Activated CD4-positive, alpha-beta T cell treated with anti-CD3 and anti-CD28 coated beads for 4 hours (primary cell): ENCODE results near the gene CLMN.

Source experiments
- DNase-seq, 2 donors: peaks; one replicate each; pipeline ENCODE4 v3.0.0-alpha.2; 2020

Gene CLMN

GRCh38 chr14:95260537-95261361 is 59.0 kb downstream of the CLMN start:
- no peak for DNase-seq

DNA sequence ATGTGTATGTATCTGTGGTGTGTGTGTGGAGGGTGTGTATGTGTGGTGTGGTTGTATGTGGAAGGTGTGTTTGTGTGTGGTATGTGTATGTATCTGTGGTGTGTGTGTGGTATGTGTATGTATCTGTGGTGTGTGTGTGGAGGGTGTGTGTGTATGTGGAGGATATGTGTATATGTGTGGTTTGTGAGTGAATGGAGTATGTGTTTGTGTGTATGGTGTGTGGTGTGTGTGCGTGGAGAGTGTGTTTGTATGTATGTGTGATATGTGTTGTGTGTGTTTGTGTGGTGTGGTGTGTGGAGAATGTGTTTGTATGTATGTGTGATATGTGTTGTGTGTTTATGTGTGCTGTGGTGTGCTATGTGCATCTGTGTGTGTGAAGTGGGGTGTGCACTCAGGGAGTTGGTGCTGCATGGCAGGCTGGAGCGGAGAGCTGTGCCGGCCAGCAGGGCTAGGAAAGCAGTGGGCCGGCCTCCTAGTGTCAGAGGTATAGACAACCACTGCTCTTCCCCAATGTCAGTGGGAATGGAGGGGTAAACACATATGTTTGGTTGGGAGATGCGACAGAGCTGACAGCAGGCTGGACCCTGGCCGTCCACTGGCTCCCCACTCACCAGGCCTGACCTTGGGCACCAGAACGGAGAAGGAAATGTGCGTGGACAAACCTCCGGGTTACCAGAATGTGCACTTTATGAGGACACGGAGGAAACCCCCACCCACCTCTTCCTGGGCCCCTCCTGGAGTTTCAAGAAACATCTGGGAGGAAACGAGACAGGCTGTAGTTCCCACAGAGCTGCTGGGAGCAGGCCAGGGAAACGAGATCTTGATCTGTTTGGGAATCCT is 60.7 kb downstream of the CLMN start:
- DNase-seq = no peak

DNA sequence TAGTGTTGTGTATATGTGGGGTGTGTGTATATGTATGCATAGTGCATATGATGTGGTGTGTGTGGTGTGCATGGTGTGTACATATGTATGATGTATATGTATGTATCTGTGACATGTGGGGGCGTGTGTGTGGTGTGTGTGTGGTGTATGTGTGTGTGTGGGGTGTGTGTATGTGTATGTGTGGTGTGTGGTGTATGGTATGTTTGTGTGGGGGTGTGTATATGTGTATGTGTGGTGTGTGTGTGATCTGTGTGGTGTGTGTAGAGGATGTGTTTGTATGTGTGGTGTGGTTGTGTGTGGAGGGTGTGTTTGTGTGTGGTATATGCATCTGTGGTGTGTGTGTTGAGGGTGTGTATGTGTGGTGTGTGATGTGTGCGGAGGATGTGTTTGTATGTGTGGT is 61.6 kb downstream of the CLMN start:
- no peak for DNase-seq

DNA sequence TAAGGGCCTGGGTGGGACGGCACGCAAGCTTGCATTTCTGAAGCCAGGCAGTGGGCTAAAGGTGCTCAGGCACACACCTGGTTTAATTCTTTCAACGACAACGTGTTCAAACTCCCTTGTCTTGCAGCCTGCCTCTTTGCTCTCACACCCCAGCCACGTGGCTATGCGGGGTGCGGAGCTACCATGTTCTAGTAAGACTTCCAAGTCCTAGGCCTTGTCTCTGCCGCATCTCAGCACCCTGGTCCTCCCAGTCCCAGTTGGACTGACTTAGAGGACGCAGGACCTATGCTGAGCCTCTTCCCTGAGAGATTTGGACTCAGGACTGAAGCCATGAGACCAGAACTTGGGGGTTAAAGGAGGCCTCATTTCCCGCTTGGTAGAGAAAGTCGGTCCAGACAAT is 62.2 kb downstream of the CLMN start:
- no peak for DNase-seq

- DNase-seq = no peak
These were observed 63.0 kb downstream of the CLMN start for GRCh38 chr14:95256776-95257060.

DNA sequence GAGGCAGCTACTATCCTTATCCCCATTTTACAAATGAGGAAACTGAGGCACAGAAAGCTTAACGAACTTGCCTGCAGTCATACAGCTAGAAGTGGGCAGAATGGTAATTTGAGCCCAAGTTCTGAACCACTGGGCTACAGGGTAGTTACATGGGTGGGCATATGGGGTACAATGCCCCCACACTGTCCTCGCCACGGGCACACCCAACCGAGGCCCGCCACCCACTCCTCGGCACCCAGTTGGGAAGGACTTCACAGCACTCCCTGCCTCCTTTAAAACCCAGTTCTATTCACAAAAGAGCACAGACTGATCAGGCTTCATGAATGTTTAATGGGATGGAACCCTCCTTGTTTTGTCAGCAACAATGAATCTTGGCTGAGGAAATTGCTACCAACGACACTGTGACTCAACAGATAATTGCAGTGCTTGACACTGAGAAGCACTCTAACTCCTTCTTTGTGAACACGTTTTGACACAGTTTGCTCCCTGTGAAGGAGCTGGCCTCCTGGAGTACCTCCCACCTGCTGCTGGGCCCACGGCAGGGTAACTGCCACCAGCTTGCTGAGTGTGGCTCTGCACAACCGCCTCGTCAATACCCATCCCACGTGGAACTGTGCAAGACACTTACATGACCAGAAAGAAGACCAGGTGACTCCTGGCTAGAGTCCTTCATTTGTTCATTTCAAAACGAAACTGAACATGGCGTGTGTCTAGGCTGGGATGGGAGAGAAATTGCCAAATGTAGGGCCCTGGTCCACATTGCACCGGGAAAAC is 63.5 kb downstream of the CLMN start:
- DNase-seq = no peak

DNA sequence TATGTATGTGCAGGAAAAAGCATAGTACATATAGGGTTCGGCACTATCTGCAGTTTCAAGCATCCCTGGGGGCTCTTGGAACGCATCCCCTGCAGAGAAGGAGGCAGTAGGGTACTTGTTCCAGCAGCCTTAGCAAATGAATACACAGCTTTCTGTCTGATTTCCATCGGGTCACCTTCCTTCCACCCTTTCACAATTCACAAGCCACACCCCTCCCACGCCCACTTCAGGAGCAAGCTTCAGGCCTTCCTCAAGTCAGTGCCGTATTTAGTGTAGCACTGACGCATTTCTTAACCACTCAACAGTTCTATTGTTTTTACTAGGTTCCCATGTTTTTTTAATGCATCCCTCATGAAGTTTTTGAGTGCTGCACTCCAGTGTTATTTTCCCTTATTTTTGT is 64.2 kb downstream of the CLMN start:
- DNase-seq = no peak

GRCh38 chr14:95255013-95255412 is 64.7 kb downstream of the CLMN start:
- no peak for DNase-seq

DNA sequence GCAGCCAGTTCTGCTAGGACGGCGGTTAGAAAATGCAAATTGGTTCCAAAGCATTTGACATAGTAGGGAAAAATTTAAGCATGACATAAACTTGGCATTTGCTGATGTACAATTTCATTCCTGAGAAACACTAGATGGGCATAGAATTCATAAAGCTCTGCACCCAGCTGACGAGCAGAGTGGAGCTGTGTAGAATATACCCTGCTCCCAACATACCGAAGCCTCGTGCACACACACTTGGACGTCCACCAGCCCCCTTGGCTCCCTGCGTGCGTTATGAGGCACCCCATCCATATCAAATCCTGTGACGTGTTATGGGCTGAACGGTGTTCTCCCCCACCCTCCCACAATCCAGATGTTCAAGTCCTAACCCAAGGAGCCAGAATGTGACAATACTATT is 65.4 kb downstream of the CLMN start:
- no peak for DNase-seq

DNA sequence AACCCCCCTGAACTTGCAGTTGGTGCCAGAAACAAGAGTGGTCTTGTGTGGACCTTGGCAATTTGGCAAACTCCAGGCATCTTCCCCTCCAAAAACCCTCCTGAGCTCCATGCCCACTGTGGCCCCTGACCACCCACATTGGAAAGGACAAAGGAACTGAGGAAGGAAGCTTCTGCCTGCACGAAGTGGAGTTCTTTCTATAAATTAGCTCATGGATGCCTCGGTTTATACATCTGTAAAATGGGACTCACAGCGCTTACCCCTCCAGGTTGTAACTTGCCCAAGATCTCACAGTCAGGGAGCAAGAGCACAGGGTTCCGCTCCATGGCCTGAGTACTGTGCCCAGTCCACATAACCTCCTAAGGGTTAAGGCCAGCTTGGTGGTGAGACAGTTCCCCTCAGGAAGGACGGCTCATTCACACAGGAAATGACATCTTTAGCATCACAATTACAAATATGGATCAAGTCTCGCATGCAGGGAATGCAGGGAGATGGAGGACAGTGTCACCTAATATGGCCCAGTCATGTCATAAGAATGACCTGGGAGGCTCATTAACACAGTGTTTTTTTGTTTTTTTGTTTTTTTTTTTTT is 66.6 kb downstream of the CLMN start:
- no peak for DNase-seq

DNA sequence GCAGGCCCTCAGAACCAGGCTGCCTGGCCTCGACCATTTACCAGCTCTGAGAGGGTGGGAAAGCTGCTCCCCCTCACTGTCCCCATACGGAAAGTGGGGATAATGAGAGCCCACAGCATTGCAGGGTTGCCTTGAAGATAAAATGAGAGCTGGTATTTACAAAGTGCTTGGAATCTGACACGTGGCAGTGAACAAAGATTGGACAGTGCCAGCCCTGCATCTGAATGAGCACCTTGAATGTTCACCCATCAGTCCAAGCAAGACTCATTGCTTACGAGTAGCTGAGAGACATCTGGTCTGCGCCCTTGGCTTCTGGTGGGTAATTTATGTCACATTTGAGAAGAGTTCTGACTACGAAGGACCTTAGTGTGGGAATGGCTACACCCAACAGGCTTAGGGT is 67.5 kb downstream of the CLMN start:
- DNase-seq = no peak

- DNase-seq = no peak
These were observed 68.8 kb downstream of the CLMN start for GRCh38 chr14:95250936-95251335.

DNA sequence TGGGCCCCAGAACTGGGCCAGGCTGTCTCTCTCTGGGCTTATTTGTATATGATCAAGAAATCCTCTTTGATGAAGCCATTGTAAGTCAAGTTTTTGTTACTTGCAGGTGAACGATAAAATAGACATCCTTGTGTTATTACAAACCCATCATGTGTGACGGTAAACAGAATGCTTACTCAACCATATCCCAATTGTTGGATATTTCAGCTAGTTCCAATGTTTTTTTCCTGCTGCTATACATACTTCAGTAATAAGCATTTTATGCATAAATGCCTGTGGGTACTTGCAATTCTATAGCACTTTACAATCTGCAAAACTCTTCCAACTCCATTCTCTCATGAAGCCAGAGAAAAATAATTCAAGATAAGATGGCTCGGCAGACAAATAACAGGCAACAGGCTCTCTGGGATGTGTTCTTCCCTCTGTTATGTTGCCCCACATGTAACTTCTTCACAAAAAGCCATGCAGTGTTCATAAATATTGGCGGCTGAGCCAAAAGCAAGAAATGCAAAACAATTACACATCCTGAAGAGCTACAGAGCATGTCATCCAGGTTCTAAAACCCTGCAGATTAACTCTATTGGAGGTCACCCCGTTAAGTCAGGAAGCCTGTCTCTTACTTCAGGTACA is 69.5 kb downstream of the CLMN start:
- DNase-seq = no peak

GRCh38 chr14:95248432-95248831 is 71.3 kb downstream of the CLMN start:
- DNase-seq = no peak

DNA sequence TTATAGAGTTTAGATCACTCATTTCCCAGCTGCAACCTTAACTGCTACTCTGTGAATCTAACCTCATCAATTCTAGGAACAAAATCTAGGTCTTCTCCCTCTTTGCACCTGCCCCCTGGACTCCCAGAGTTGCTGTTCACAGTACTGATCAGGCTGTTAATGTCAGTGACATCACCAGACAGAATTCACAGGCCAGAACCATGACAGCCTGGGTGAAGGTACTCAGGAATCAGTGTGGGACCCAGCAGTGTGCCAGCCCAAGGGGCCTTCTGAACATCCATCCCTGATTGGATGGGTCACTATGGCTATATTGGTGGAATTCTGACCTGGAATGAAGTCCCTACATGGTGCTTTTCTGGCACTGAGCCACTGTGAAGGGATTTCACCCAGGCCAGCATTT is 72.8 kb downstream of the CLMN start:
- DNase-seq = no peak

DNA sequence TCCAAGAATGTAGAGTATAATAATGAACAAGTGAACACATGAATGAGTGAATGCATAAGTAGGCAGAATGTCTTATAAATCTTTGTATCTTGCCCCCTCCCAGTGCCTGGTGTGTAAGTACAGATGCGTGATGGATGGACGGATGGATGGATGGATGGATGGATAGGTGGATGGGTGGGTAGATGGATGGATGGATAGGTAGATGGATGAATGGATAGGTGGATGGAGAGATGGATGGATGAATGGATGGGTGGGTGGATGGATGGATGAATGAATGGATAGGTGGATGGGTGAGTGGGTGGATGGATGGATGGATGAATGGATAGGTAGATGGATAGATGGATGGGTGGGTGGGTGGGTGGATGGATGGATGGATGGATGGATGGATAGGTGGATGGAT is 74.4 kb downstream of the CLMN start:
- no peak for DNase-seq

DNA sequence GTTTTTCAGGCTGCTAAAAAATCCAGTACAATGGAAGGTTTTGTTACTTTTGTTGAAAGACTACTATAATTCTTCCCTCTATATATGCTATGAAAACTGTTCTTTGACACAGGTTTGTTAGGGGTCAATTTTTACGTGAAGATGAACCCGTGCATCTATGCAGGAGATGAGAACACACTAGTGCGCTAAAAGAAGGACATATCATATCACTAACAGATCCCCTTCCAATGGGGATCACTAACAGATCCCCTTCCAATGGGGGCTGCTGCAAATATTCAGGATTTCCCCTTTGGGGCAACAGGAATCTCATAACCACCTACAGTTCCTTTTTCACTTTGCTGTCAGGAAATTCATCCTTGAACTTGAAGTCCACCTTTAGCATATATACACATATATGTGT is 75.1 kb downstream of the CLMN start:
- no peak for DNase-seq

GRCh38 chr14:95242870-95243269 is 76.8 kb downstream of the CLMN start:
- no peak for DNase-seq

DNA sequence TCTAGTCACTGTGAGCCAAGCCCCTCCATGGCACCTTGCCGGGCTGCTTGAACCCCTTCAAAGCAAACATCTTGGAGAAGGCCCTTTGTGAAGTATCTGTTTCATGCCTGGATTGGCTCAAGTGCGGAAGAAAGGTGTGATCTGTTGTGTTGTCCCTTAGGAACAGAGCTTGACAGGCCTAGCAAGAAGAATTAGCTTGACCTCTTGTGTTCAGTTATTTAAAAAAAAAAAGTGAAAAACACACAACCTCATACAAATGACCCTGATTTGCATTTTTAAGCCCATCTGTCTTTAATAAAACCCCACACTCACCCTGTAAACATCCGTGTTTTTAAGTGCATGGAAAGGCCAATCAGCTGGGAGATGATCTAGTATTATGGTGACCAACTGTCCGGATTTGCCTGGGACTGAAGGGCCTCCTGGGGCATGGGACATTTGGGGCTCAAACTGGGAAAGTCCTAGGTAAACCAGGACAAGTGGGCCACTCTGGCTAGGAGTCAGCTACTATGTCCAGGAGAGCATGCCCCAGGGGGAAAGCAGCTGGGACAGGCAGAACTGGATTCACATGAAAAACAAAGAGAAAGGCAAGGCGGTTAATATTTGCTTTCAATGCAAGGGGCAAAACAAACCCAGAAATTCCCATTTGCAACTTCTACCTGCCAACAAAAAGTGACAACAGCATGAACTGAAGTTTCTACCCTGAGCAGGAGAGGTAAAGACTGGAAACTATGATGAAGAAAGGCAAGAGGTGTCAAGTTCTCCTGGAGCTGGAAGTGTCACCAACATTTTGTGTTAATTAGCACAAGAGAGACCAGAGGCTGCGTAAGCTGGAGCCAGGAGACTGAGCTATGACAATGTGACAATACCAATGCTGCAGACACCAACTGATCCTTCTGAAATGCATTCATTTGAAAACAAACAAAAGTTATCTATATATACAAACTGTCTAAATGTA is 78.6 kb downstream of the CLMN start:
- DNase-seq = no peak

DNA sequence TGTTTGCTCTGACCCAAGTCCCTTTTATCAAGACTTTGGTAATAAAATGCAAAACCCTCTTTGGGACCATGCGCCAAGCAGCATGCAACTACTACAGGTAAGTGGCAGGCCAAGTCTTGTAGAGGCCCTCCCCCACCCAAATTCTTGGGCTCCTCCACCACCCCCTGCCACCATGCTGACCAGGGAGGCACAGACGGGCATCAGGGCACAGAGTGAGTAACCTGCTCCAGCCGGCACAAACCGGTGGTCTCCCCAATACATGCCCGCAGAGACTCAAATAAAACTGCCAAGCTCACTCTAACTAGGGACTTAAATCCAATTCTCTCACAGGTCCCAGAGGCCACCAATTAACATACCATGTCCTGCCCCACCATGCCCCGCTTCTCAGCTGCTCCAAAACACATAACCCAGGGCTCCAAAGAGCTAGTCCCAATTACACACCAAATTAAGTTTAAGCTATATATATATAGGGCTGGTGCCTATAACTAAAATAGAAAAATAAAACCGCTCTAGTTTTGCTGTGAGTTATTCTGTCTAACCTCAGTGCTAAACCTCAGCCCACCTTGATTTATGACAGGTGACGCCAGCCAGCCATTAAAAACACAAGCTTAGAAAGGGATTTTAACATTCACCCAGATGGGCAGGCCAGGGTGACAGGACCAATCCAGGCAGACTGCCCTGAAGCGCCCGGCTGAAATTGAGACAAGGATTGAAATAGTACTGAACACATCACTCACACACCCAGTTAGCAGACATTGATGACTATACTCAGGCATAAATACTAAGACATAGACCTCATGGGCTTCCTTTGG is 81.0 kb downstream of the CLMN start:
- DNase-seq = no peak

DNA sequence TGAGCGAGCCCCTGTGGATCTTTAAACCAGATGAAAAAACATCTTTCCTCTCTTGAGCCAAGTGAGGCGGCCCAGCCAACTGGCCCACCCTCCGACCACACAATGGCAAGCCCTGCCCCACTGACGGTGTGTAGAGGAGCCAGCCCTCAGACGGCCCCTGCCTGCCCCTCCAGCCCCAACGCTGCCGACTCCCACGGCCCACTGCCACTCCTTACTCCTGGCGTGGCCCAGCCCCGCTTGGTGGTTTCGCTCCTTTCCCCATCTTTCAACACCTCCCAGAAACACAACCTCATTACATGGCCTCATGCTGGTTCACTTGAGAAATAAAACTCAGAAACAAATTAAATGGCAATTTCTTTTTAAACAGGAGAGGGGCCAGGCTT is 81.8 kb downstream of the CLMN start:
- DNase-seq = no peak
